Gastrocnemius medialis (tissue), 4 donors: ENCODE measurements around the gene PLCH1.

Source experiments
- POLR2A ChIP-seq, 2 donors: fragments of 450-650 bp; IDR thresholded peaks; one replicate each; pipeline ENCODE4 v1.6.1; 2017; ENCODE audit warnings: antibody characterized with exemption in 2 of 2, mild to moderate bottlenecking in 2 of 2, moderate library complexity in 2 of 2
- TF ChIP-seq, protein P1 (sequence below), 5 experiments: fragments of 450-650 bp in 3 of 5; fragments of 200-600 bp in 2 of 5; sonication (generic) in 2 of 5; IDR thresholded peaks in 4 of 5; conservative IDR thresholded peaks in 1 of 5; 1 replicate in 4 of 5; 2 replicates in 1 of 5; pipeline ENCODE4 v1.5.1; 2016 to 2019; ENCODE audit warnings: antibody characterized with exemption in 5 of 5, mild to moderate bottlenecking in 3 of 5, moderate library complexity in 3 of 5

DNA sequence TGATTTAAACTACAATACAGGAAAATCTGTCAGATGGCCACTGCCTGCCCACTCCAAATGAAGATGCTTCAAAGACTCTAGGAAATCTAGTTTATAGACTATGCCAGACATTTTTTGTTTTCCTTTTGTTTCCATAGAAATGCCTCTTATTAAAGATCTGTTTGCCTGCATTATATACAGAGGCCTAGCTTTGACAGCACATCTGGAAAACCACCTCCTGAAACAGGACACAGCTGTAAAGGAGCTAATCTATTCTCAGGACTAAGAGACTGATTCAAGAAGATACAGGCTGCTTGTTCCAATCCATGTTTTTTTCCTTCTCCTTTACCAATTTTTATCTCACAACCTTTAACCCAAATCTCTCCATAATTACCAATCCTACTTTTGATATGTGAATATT is 376.1 kb downstream of the PLCH1 start:
- TF ChIP-seq, protein P1, sequence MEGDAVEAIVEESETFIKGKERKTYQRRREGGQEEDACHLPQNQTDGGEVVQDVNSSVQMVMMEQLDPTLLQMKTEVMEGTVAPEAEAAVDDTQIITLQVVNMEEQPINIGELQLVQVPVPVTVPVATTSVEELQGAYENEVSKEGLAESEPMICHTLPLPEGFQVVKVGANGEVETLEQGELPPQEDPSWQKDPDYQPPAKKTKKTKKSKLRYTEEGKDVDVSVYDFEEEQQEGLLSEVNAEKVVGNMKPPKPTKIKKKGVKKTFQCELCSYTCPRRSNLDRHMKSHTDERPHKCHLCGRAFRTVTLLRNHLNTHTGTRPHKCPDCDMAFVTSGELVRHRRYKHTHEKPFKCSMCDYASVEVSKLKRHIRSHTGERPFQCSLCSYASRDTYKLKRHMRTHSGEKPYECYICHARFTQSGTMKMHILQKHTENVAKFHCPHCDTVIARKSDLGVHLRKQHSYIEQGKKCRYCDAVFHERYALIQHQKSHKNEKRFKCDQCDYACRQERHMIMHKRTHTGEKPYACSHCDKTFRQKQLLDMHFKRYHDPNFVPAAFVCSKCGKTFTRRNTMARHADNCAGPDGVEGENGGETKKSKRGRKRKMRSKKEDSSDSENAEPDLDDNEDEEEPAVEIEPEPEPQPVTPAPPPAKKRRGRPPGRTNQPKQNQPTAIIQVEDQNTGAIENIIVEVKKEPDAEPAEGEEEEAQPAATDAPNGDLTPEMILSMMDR (IDR thresholded peaks at IDR 0.05 in 4 of 5, conservative IDR thresholded peaks at IDR 0.05 in 1 of 5): no peak
- TF ChIP-seq POLR2A (IDR thresholded peaks at IDR 0.05): no peak
